Measurements from ENCODE around the gene KNG1.
A peak's percentile ranks its signal among the peaks of the same experiment; 100 is the strongest.
"Not testable (repeated sequence)": the region's sequence is repeated elsewhere in the genome, so short reads cannot be mapped to it uniquely, and the experiment has no call there.

The KNG1 gene

DNA sequence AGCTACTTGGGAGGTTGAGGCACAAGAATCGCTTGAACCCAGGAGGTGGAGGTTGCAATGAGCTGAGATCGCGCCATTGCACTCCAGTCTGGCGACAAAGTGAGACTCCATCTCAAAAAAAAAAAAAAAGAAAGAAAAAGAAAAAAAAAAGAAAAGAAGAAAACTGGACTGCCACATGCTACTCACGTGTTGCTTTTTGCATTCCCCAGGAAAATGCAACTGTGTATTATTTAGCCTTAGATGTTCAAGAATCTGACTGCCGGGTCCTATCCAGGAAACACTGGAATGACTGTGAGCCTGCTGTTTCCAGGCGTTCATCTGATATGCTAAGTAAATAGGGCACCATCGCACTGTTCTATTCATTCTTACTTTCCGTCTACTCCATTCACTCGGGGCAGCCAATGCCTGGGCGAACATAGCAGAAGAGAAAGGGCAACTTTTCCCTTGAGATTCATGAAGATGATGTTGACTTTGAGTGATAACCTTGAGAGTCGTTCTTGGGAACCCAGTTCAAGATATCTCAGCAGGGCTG lies 30.0 kb upstream of the KNG1 start:
- no peak overlapping the region for H3K27ac ChIP-seq
- no peak overlapping the region for H3K9ac ChIP-seq
- H3K4me1 ChIP-seq = no peaks in the 10 kb centered on the region
- H4K20me1 ChIP-seq = no peaks in the 10 kb centered on the region
- TF ChIP-seq Cebpa-rat (IDR thresholded peaks at IDR 0.05) = no peak
- no peaks in the 10 kb centered on the region for H3K27me3 ChIP-seq
- no peak overlapping the region for H3K4me2 ChIP-seq
- no peaks in the 10 kb centered on the region for H3K36me3 ChIP-seq
- H3K4me3 ChIP-seq = no peak overlapping the region
- peaks cover 13% of the 10 kb centered on the region; the same call in 1 of the 2 replicates for H3K9me3 ChIP-seq

DNA sequence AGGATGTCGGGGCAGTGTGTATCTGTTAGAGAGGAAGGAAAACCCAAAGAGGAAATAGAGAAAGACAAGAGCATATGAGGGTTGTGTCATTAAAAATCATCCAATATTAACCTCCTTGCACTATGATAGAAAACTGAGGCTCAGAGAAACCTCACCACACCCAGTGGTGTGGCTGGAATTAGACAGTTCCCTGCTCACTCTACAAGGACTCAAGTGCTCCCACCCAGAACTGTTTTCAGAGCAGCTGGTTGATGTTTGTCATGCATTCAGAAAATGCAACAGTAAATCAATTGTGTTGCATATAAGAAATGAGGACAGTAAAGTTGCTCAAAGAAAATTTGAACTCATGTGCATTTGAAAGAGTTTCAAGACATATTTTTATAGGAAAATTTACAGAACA lies 26.9 kb upstream of the KNG1 start:
- H3K9ac ChIP-seq, H3K4me2 ChIP-seq, H4K20me1 ChIP-seq, H3K4me1 ChIP-seq, H3K4me3 ChIP-seq, H3K27ac ChIP-seq, H3K27me3 ChIP-seq, H3K36me3 ChIP-seq: not testable (repeated sequence)
- peaks cover 10% of the 10 kb centered on the region; the same call in 1 of the 2 replicates for H3K9me3 ChIP-seq

DNA sequence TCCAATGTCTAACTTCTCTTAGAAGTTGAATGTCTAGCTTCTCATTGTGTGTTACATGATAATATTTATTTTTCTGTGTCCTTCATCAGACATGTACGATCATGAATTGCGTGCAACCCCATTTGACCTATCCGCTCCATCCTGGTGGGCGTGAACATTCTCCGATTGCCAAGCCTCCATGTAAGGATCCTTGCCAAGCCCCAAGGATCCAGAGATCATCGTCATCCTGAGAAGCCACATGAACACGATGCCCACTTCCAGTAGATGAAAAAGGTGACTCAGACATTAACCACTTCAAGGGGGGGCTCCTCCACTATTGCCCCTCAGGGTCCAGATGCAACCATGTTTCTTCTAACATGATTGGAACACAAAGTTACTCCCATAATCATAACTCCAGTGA lies 25.5 kb upstream of the KNG1 start:
- Histone ChIP-seq H3K9me3 (no peaks in the 10 kb centered on the region), H3K27me3 (no peaks in the 10 kb centered on the region), H3K36me3 (no peaks in the 10 kb centered on the region), H3K9ac (no peak overlapping the region), H3K27ac (no peak overlapping the region), H3K4me3 (no peak overlapping the region), H4K20me1 (no peaks in the 10 kb centered on the region), H3K4me2 (no peak overlapping the region), H3K4me1 (no peaks in the 10 kb centered on the region)
- no peak for TF ChIP-seq Cebpa-rat (IDR thresholded peaks at IDR 0.05)

DNA sequence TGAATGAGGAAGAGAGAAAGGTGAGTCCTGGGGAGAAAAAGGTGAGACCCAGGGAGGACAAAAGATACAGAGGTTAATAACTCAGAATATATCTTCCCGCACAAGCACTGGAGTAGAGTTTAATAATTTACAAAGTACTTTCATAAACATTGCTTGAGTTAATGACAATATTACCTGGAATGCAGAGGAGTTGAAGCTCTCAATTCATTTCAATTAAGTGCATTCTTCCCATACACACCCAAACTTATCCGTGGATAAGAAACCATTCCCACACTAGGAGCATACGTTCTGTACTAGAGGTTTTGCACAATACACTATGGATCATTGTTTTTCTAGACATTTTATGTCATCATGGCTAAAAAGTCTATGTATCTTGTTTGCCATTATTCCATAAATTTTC lies 23.3 kb upstream of the KNG1 start:
- Histone ChIP-seq H3K9me3 (no peaks in the 10 kb centered on the region), H4K20me1 (no peaks in the 10 kb centered on the region), H3K4me2 (no peak overlapping the region), H3K4me1 (no peaks in the 10 kb centered on the region), H3K36me3 (no peaks in the 10 kb centered on the region), H3K4me3 (no peak overlapping the region), H3K27ac (no peak overlapping the region), H3K27me3 (no peaks in the 10 kb centered on the region), H3K9ac (no peak overlapping the region)
- TF ChIP-seq Cebpa-rat (IDR thresholded peaks at IDR 0.05) = no peak

DNA sequence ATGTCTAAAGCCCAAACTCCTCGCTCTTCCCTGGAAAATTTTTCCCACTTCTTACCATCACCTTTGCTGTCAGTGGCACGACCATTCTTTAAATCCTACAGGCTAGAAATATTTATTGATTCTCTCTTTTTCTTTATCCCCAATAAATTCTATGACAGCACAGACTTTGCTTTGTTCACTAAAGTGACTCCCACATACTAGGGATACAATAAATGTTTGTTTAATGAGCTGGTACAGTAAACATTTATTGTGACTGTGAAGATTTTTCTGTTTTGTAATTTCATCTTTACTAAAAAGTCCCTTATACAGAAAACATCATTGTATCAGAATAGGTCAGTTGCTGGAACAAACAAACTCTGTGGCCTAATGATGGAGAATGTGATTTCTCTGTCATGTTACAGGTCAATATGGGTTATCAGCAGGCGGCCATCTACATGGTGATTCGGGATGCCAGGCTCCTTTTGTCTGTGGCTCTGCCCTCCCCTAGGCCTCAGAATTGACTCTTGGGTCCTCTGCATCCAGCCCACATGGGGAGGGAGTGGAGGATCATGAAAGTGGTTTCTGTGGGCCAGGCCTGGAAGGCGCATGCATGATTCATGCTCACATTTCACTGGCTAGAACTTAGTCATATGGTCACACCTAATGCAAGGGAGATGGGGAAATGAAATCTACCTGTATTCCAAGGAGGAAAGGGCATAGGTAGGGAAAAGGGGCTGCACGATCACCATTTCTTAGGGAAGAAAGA lies 22.7 kb upstream of the KNG1 start:
- no peak for TF ChIP-seq Cebpa-rat (IDR thresholded peaks at IDR 0.05)
- Histone ChIP-seq H3K27ac (no peak overlapping the region), H3K9ac (no peak overlapping the region), H3K4me3 (no peak overlapping the region), H3K9me3 (no peaks in the 10 kb centered on the region), H3K27me3 (no peaks in the 10 kb centered on the region), H3K4me1 (no peaks in the 10 kb centered on the region), H4K20me1 (no peaks in the 10 kb centered on the region), H3K36me3 (no peaks in the 10 kb centered on the region), H3K4me2 (no peak overlapping the region)

DNA sequence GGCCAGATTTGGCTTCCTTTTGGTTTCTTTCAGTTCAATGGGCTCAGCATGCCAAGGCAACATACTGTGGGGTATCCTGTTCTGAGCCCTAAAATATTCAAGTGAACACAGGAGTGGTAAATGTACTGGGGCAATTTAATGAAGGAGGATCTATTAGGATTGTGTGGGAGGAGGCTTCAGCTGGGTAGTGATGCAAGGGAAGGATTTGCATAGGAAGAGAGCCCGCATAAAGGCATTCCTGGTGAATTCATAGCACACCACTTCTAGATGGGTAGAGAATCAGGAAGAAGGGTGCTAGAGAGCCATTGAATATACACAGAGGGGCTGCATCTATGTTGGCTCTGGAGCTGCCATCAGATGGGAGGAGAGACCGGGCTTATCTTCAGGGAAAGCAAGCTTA lies 20.6 kb upstream of the KNG1 start:
- Histone ChIP-seq H3K4me1 (no peaks in the 10 kb centered on the region), H3K4me2 (no peak overlapping the region), H3K9me3 (no peaks in the 10 kb centered on the region), H4K20me1 (no peaks in the 10 kb centered on the region), H3K9ac (no peak overlapping the region), H3K27ac (no peak overlapping the region), H3K4me3 (no peak overlapping the region), H3K36me3 (no peaks in the 10 kb centered on the region), H3K27me3 (no peaks in the 10 kb centered on the region)
- TF ChIP-seq Cebpa-rat (IDR thresholded peaks at IDR 0.05) = no peak

DNA sequence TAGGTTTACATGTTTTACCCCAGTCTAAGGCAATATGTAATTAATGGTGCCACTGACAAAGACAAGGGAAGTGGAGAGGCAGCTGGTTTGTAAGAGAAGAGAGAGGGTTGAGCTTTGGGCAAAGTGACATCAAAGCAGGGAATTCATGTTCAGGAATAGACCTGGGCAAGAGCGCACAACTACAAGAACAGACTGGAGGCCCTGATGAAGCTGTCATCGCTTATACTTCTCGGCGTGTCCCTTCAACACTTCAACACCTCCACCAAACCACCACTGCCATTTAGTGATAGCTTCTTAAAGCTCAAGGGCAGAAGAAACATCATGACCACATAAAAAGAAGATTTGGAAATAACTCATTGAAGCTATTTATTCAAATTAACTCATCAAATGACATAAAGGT lies 19.6 kb upstream of the KNG1 start:
- Histone ChIP-seq H3K27me3 (no peaks in the 10 kb centered on the region), H3K4me1 (no peaks in the 10 kb centered on the region), H3K36me3 (no peaks in the 10 kb centered on the region), H3K4me2 (no peak overlapping the region), H3K27ac (no peak overlapping the region), H4K20me1 (no peaks in the 10 kb centered on the region), H3K9ac (no peak overlapping the region), H3K9me3 (no peaks in the 10 kb centered on the region), H3K4me3 (no peak overlapping the region)
- TF ChIP-seq Cebpa-rat (IDR thresholded peaks at IDR 0.05) = no peak

DNA sequence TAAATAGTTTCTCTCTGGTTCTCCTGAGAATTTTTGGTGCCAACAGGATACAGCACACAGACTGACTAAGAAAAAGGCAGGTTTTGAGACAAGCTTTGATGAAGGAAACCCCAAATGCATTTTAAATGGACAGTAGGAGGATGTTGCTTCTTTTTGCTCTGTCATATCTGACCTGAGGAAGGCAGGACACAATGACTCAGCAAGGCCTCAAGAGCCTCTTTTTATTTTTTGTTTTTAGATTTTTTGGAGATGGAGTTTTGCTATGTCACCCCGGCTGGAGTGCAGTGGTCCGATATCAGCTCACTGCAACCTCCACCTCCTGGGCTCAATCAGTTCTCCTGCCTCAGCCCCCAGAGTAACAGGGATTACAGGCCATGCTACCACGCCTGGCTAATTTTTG lies 16.9 kb upstream of the KNG1 start:
- TF ChIP-seq Cebpa-rat (IDR thresholded peaks at IDR 0.05) = no peak
- Histone ChIP-seq H3K36me3 (no peaks in the 10 kb centered on the region), H4K20me1 (no peaks in the 10 kb centered on the region), H3K4me2 (no peak overlapping the region), H3K9me3 (no peaks in the 10 kb centered on the region), H3K9ac (no peak overlapping the region), H3K4me3 (no peak overlapping the region), H3K4me1 (peaks cover under 1% of the 10 kb centered on the region; the same call in 1 of the 2 replicates), H3K27me3 (no peaks in the 10 kb centered on the region), H3K27ac (no peak overlapping the region)

DNA sequence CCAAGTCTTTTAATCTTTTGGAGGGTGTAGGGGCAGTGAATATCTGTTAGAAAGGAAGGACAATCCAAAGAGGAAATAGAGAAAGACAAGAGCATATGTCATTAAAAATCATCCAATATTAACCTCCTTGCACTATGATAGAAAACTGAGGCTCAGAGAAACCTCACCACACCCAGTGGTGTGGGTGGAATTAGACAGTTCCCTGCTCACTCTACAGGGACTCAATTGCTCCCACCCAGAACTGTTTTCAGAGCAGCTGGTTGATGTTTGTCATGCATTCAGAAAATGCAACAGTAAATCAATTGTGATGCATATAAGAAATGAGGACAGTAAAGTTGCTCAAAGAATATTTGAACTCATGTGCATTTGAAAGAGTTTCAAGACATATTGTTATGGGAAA lies 14.7 kb upstream of the KNG1 start:
- not testable (repeated sequence) for H3K36me3 ChIP-seq, H3K4me2 ChIP-seq, H3K27ac ChIP-seq, H3K9me3 ChIP-seq, H3K9ac ChIP-seq, H4K20me1 ChIP-seq, H3K4me3 ChIP-seq, H3K27me3 ChIP-seq
- peaks cover 18% of the 10 kb centered on the region for H3K4me1 ChIP-seq

DNA sequence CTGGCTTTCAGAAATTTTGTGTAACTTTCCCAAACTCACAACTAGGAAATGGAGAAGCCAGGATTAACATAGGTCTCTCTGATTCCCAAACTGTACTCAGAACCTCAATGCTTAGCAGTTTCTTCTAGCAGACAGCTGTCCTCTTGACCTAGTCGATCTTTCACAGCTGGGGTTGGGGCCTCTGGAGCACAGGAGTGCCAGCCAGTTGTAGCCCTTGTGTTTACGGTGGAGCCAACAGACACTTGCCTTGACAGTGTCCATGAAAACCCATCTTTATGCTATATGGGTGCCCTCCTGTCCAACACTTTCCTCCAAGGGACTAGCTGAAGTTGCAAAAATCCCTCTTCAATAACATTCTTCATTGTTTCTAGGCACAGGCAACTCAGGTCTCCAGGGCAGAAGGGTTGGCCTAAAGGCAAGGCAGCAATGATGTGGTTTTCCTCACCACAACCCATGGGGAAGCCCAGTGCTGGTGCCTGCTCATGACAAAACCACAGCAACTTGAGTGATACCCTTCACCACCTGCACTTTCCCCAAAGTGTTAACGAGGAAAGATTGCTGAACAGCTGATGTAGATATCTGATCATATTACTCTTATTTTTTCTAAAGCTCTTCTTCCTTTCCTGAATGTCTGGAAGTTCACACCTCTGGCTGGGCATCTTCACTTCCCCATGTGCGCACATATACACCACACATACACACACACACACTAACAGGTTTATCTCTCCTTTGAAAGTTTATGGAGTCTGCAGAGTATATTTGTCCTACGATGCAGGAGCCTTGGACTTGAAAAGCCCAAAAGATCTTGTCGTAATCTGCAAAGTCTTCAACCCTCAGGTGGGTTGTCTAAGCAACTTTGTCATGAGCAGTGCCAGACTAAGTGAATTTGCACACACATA lies 11.0 kb upstream of the KNG1 start:
- H3K4me2 ChIP-seq = peak overlapping the region; percentile 59
- no peak overlapping the region for H3K9ac ChIP-seq
- H3K36me3 ChIP-seq = no peaks in the 10 kb centered on the region
- no peak overlapping the region for H3K27ac ChIP-seq
- no peak overlapping the region for H3K4me3 ChIP-seq
- H3K4me1 ChIP-seq = peaks cover 18% of the 10 kb centered on the region
- H3K9me3 ChIP-seq = no peaks in the 10 kb centered on the region
- no peaks in the 10 kb centered on the region for H3K27me3 ChIP-seq
- H4K20me1 ChIP-seq = no peaks in the 10 kb centered on the region
- no peak for TF ChIP-seq Cebpa-rat (IDR thresholded peaks at IDR 0.05)

All from BLaER1 (cell line).